K562 (cell line): ENCODE results near the gene CEP131. TPM values are rescaled to one million over a fixed set of nuclear protein-coding genes. Genes with fewer than 3 reads are reported as not detected.
A peak's percentile ranks its signal among the peaks of the same experiment; 100 is the strongest.

Source experiments
- ATAC-seq: fragments of 200-7000 bp; cut with Tn5 transposase; 3 replicates; pipeline ENCODE4 v1.9.1; 2020; ENCODE audit warnings: moderate library complexity
- BruUV-seq: library from RNA; stranded (reverse); fragments of 400-500 nt; replicated peaks from 2 replicates; lab custom pipeline; 2021; lab: Mats Ljungman, UMichigan
- CTCF ChIA-PET: fragments of 300-600 bp; formaldehyde crosslinking; extraction: SDS; loops from one replicate; lab custom pipeline; 2021; ENCODE audit warnings: low intra/inter-chr PET ratio; lab: Yijun Ruan, JAX
- POLR2A ChIA-PET: fragments of 300-600, 350-650 bp; sonication (Branson Sonifier 250); formaldehyde crosslinking; extraction: SDS; loops from one replicate; lab custom pipeline; 2021; ENCODE audit warnings: antibody characterized with exemption, inconsistent platforms; lab: Yijun Ruan, JAX
- DNase-seq, 4 experiments: peaks; one replicate each; pipeline versions ENCODE4 v3.0.0 to v3.0.0-alpha.2; 2011 to 2018; ENCODE audit warnings: low spot score in 3 of 4, mixed read lengths in 3 of 4; ENCODE audit errors: extremely low read depth in 1 of 4
- FAIRE-seq: peaks from 2 replicates; lab custom pipeline; 2011; peaks lifted over from hg19 to GRCh38; lab: Jason Lieb, UNC
- H2AFZ ChIP-seq: 2 replicates; pipeline ENCODE4 v1.6.0; 2011; ENCODE audit warnings: low read depth, low read length, control low read depth, inconsistent platforms
- H3K27ac ChIP-seq: fragments of 200-600 bp; 3 replicates; pipeline ENCODE4 v1.8.0; 2011; ENCODE audit warnings: low read depth, mild to moderate bottlenecking, control low read depth, inconsistent platforms, low read length, moderate library complexity, mixed read lengths; ENCODE audit errors: extremely low read depth
- H3K27me3 ChIP-seq, 2 experiments: fragments of 300-600 bp in 1 of 2; 2 replicates in 1 of 2; 3 replicates in 1 of 2; pipeline versions ENCODE4 v1.6.0 to v1.8.0; 2011; ENCODE audit warnings: inconsistent platforms in 2 of 2, low read length in 2 of 2, mild to moderate bottlenecking in 1 of 2, mixed read lengths in 1 of 2, moderate library complexity in 1 of 2; ENCODE audit not compliant: control insufficient read depth in 2 of 2, insufficient read depth in 2 of 2
- H3K36me3 ChIP-seq: fragments of 300-600 bp; 3 replicates; pipeline ENCODE4 v1.8.0; 2011; ENCODE audit warnings: mild to moderate bottlenecking, low read length, inconsistent platforms; ENCODE audit not compliant: control insufficient read depth, insufficient read depth
- H3K4me1 ChIP-seq, 2 experiments: fragments of 200-600 bp in 1 of 2; replicated peaks in 1 of 2; 2 replicates in 1 of 2; 3 replicates in 1 of 2; pipeline versions ENCODE4 v1.5.1 to v1.8.0; 2011; ENCODE audit warnings: inconsistent platforms in 2 of 2, low read length in 2 of 2, mild to moderate bottlenecking in 1 of 2, mixed read lengths in 1 of 2, moderate library complexity in 1 of 2; ENCODE audit not compliant: control insufficient read depth in 2 of 2, insufficient read depth in 2 of 2
- H3K4me2 ChIP-seq: 2 replicates; pipeline ENCODE4 v1.6.1; 2011; ENCODE audit warnings: low read length, control low read depth, inconsistent platforms, mixed read lengths; ENCODE audit not compliant: insufficient read depth
- H3K4me3 ChIP-seq: fragments of 200-600 bp; sonication (generic), shearing (Covaris generic); 2 replicates; pipeline ENCODE4 v1.5.1; 2016; ENCODE audit warnings: control low read depth, inconsistent platforms
- H3K79me2 ChIP-seq: fragments of 200-600 bp; 3 replicates; pipeline ENCODE4 v1.8.0; 2011; ENCODE audit warnings: low read length, inconsistent platforms; ENCODE audit not compliant: control insufficient read depth, insufficient read depth
- H3K9ac ChIP-seq, 2 experiments: 2 replicates each; pipeline versions ENCODE4 v1.6.0 to v1.6.1; 2011; ENCODE audit warnings: low read depth in 2 of 2, low read length in 2 of 2, control low read depth in 1 of 2, inconsistent platforms in 1 of 2, mild to moderate bottlenecking in 1 of 2, mixed read lengths in 1 of 2; ENCODE audit not compliant: insufficient read depth in 1 of 2
- H3K9me1 ChIP-seq: one replicate; pipeline ENCODE4 v1.6.0; 2011; ENCODE audit warnings: inconsistent platforms, mild to moderate bottlenecking, low read length, moderate library complexity; ENCODE audit not compliant: control insufficient read depth, insufficient read depth
- H3K9me3 ChIP-seq: replicated peaks from 2 replicates; pipeline ENCODE4 v1.5.1; 2011; ENCODE audit warnings: low read depth, low read length, inconsistent platforms; ENCODE audit not compliant: control insufficient read depth, insufficient read depth
- H4K20me1 ChIP-seq: replicated peaks from 2 replicates; pipeline ENCODE4 v1.6.1; 2011; ENCODE audit warnings: low read length, inconsistent platforms, mixed read lengths; ENCODE audit not compliant: control insufficient read depth, insufficient read depth
- DPF2 ChIP-seq: fragments of 450-650 bp; IDR thresholded peaks from 2 replicates; pipeline ENCODE4 v1.6.1; 2016
- ELF4 ChIP-seq: fragments of 450-650 bp; formaldehyde crosslinking; IDR thresholded peaks from 2 replicates; pipeline ENCODE4 v1.4.0; 2022; ENCODE audit warnings: missing genetic modification characterization
- MTA1 ChIP-seq: fragments of 450-650 bp; IDR thresholded peaks from 2 replicates; pipeline ENCODE4 v1.6.1; 2017; ENCODE audit warnings: borderline replicate concordance
- POLR2AphosphoS5 ChIP-seq: IDR thresholded peaks from 2 replicates; pipeline ENCODE4 v1.6.1; 2011; ENCODE audit warnings: mild to moderate bottlenecking, low read depth, low read length, moderate library complexity; ENCODE audit not compliant: control insufficient read depth, insufficient read depth
- RBFOX2 ChIP-seq: fragments of 200-400 bp; formaldehyde crosslinking; IDR thresholded peaks from 2 replicates; pipeline ENCODE4 v1.6.1; 2017; ENCODE audit warnings: low read depth, mild to moderate bottlenecking, low read length, moderate library complexity
- RFX5 ChIP-seq: IDR thresholded peaks from 2 replicates; pipeline ENCODE4 v1.6.1; 2011; ENCODE audit warnings: low read depth, mild to moderate bottlenecking, improper control_type of control experiment, low read length
- TAF15 ChIP-seq: fragments of 200-400 bp; formaldehyde crosslinking; IDR thresholded peaks from 2 replicates; pipeline ENCODE4 v1.6.1; 2017; ENCODE audit warnings: mild to moderate bottlenecking, low read depth, low read length, moderate library complexity
- ZNF444 ChIP-seq: fragments of 250-450 bp; sonication (Bioruptor Pico); IDR thresholded peaks from 2 replicates; pipeline ENCODE4 v1.4.0; 2020; ENCODE audit warnings: mild to moderate bottlenecking, moderate library complexity
- WGBS: fragments of 100-300 bp; shearing (Covaris generic); methylation state at CpG from one replicate; pipeline ENCODE4 v1.1.6; 2016; ENCODE audit warnings: low coverage, mixed read lengths; ENCODE audit not compliant: insufficient coverage; ENCODE audit errors: missing lambda C conversion rate; 5-methylcytosine and 5-hydroxymethylcytosine counted together
- in situ Hi-C: fragments of 300-500 bp; cut with MboI; formaldehyde crosslinking; loops from 4 replicates; pipeline ENCODE4 v1.15.0; 2018; ENCODE audit warnings: inconsistent platforms, mixed read lengths
- intact Hi-C: fragments of 100-400 bp; cut with micrococcal nuclease; formaldehyde crosslinking; loops from 2 replicates; pipeline ENCODE4 v1.14.2; 2022
- polyA plus RNA-seq, 8 experiments: library from polyadenylated mRNA; depleted of rRNA in 4 of 8; stranded (reverse) in 5 of 8; unstranded in 3 of 8; fragments of >200 nt; fragmentation: Nextera tagmentation in 2 of 8; fragmentation: Illumina TruSeq in 1 of 8; extraction: Ambion mirVana in 2 of 8; extraction: Trizol in 1 of 8; gene quantifications; 2 replicates each; pipeline versions ENCODE4 v1.2.1 to v1.2.3, GENCODE V29; 2011 to 2014; ENCODE audit warnings: inconsistent platforms in 1 of 8, missing spikeins in 1 of 8
- total RNA-seq, 7 experiments: library from RNA; depleted of rRNA in 6 of 7; stranded (reverse); fragments of >200 nt in 6 of 7; fragmentation: Illumina TruSeq in 2 of 7; extraction: Trizol in 2 of 7; gene quantifications; 2 replicates each; pipeline versions ENCODE4 v1.2.1 to v1.2.3, GENCODE V29; 2011 to 2021; ENCODE audit warnings: low replicate concordance in 1 of 7
- TF ChIP-seq, protein P1 (sequence below): fragments of 450-650 bp; formaldehyde crosslinking; IDR thresholded peaks from 2 replicates; pipeline ENCODE4 v1.4.0; 2020; ENCODE audit warnings: mild to moderate bottlenecking

The CEP131 gene
- total and polyA plus RNA-seq, 9 of the 15 experiments (the other 6 are each of a cell fraction or from before 2014, with no cell fraction given), result 0.24 to 21.2 (median 2.3) TPM

DNA sequence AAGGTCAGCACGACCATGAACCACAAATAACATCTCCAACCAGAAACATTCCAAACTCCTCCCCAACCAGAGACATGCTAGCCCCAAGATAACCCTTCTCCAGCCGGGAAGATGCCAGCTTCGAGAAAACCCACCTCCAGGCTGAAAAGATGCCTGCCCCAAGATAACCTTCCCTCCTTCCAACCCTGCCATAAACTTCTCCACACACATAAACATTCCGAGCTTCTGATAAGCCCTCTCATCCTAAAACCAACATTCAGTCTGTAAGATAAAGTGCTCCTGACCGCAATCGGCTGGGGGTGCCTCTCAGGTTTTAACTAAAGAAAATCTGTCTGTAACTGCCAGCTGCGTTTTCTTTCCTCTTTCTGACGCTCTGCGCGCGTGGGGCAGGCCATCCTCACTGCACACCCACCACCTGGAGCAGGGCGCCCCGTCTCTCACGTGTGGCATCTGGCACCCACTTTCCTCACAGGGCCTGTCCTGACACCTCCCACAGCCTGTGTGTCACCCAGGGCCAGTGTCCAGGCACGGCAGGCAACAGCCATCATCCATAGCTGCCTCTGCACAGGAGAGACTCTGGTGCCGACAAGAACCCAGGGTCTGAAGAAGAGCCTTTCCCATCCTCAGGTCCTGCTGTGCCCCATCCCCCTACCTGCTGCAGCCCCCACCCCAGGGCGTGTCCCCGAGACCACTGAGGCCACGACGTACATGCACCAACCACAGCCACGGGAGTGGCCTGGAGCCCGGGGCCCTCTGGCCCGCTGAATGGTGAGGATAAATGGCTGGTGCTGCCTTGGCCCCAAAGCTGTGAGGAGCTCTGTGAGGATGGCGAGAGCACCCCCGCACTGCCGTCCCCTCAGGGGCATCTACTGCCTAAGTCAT is 12.4 kb upstream of the CEP131 start (continued):
- TF ChIP-seq, protein P1, sequence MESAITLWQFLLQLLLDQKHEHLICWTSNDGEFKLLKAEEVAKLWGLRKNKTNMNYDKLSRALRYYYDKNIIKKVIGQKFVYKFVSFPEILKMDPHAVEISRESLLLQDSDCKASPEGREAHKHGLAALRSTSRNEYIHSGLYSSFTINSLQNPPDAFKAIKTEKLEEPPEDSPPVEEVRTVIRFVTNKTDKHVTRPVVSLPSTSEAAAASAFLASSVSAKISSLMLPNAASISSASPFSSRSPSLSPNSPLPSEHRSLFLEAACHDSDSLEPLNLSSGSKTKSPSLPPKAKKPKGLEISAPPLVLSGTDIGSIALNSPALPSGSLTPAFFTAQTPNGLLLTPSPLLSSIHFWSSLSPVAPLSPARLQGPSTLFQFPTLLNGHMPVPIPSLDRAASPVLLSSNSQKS (CRISPR knock-in tag), result no peak
- peak; percentile 82; the same call in 1 of the 2 replicates for TF ChIP-seq MTA1
- TF ChIP-seq DPF2, result peak; percentile 69
- TF ChIP-seq POLR2AphosphoS5, result peak; percentile 30; the same call in 1 of the 2 replicates
- 0 out of 2 replicates have a peak, but pooled peaks have one; percentile 78 for TF ChIP-seq ELF4

DNA sequence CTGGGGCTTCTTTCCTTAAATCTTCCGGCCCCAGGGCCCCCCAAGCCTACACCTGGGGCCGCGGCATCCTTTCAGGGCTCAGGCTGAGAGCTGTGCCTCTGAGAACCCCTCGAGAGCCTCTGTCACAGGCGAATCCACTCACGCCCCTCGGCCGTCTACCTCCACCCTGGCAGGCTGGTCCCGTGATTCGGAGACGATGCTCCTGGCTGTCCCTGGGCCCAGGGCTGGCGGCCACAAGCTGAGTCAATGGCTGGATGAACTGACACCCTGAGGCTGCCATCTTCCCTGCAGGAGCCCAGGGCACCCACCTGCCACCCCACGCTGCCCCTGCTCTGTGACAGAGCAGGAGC is 11.7 kb upstream of the CEP131 start:
- peaks cover 28% of the 10 kb centered on the region; the same call in 2 of the 3 replicates for H3K36me3 ChIP-seq
- intact Hi-C loops, result loop anchor here (10.0 kb wide), 1 partner anchor 220 kb away; no protein-coding TSS in a partner anchor
- H3K4me3 ChIP-seq, result no peak overlapping the region
- peak overlapping the region in 1 of 2 experiments; percentile 76; a peak in 2 of 4 replicates for H3K9ac ChIP-seq
- CTCF ChIA-PET, result no interaction called here
- no peak for TF ChIP-seq ZNF444 (CRISPR knock-in tag)
- no peak for TF ChIP-seq TAF15
- 0 out of 2 replicates have a peak, but pooled peaks have one; percentile 8 for TF ChIP-seq RBFOX2
- TF ChIP-seq RFX5, result no peak
- whole genome bisulfite sequencing, result 22% methylated on average over 12 of the region's 13 CpGs
- no peak overlapping the region for H3K4me2 ChIP-seq
- no peak overlapping the region for H2AFZ ChIP-seq
- no peaks in the 10 kb centered on the region for H3K27me3 ChIP-seq
- H3K27ac ChIP-seq, result no peak overlapping the region
- ATAC-seq (no peak), DNase-seq (no peak), FAIRE-seq (no peak)
- peaks cover 9% of the 10 kb centered on the region for H3K9me1 ChIP-seq
- in situ Hi-C loops, result loop anchor here (25.0 kb wide), 1 partner anchor 97 kb away; no protein-coding TSS in a partner anchor
- no TSS peak for BruUV-seq
- peaks cover 24 to 88% of the 10 kb centered on the region in 2 experiments for H3K4me1 ChIP-seq
- no peaks in the 10 kb centered on the region for H3K9me3 ChIP-seq
- H3K79me2 ChIP-seq, result peaks cover 13% of the 10 kb centered on the region
- POLR2A ChIA-PET, result interaction anchor here (0.6 to 1.2 kb wide), 2 partner anchors 120 to 212 kb away, joined by 3 to 5 read pairs; no protein-coding TSS in a partner anchor
- H4K20me1 ChIP-seq, result peaks cover 32% of the 10 kb centered on the region
